ENCODE results near the gene KRTAP1-5.
"Not testable (repeated sequence)": the region's sequence is repeated elsewhere in the genome, so short reads cannot be mapped to it uniquely, and the experiment has no call there.

Gene KRTAP1-5

GRCh38 chr17:41057547-41057946 is 30.5 kb upstream of the KRTAP1-5 start:
- H3K4me1 ChIP-seq, result no peaks in the 10 kb centered on the region
- H3K27me3 ChIP-seq (ENCODE audit: control insufficient read depth, insufficient read depth, low read length), result no peaks in the 10 kb centered on the region
- H2AFZ ChIP-seq, result no peak overlapping the region
- H3K36me3 ChIP-seq (ENCODE audit: control insufficient read depth, insufficient read depth, low read length), result no peaks in the 10 kb centered on the region
- H3K79me2 ChIP-seq, result no peaks in the 10 kb centered on the region
- no peak overlapping the region for H3K4me2 ChIP-seq (ENCODE audit: low read length)
- no peak overlapping the region for H3K9ac ChIP-seq
- no peak for TF ChIP-seq CTCF (IDR thresholded peaks at IDR 0.05)
- H3K9me3 ChIP-seq (ENCODE audit: control insufficient read depth, low read length), result no peaks in the 10 kb centered on the region
- no peak overlapping the region for H3K27ac ChIP-seq
- H3K4me3 ChIP-seq (ENCODE audit: low read depth, low read length), result no peak overlapping the region

- H3K27ac ChIP-seq; H3K9me3 ChIP-seq (ENCODE audit: control insufficient read depth, low read length); H3K9ac ChIP-seq; H3K4me2 ChIP-seq (ENCODE audit: low read length); H2AFZ ChIP-seq; H3K4me1 ChIP-seq; H3K4me3 ChIP-seq (ENCODE audit: low read depth, low read length); H3K36me3 ChIP-seq (ENCODE audit: control insufficient read depth, insufficient read depth, low read length); H3K27me3 ChIP-seq (ENCODE audit: control insufficient read depth, insufficient read depth, low read length); H3K79me2 ChIP-seq: not testable (repeated sequence)
Measured at GRCh38 chr17:41055130-41055529, 28.1 kb upstream of the KRTAP1-5 start, which contains the start of gene KRTAP2-2. TSS of gene KRTAP2-2 (minus strand) at chr17:41055230. CDS start at chr17:41055211, 19 bp downstream.

GRCh38 chr17:41054556-41054955 is 27.5 kb upstream of the KRTAP1-5 start:
- not testable (repeated sequence) for H3K4me1 ChIP-seq; H3K9ac ChIP-seq; H3K4me3 ChIP-seq (ENCODE audit: low read depth, low read length); H3K27me3 ChIP-seq (ENCODE audit: control insufficient read depth, insufficient read depth, low read length); H2AFZ ChIP-seq; H3K4me2 ChIP-seq (ENCODE audit: low read length); H3K9me3 ChIP-seq (ENCODE audit: control insufficient read depth, low read length); H3K27ac ChIP-seq; H3K36me3 ChIP-seq (ENCODE audit: control insufficient read depth, insufficient read depth, low read length); H3K79me2 ChIP-seq

GRCh38 chr17:41054025-41054424 is 27.0 kb upstream of the KRTAP1-5 start:
- H3K27me3 ChIP-seq (ENCODE audit: control insufficient read depth, insufficient read depth, low read length), result peaks cover 2% of the 10 kb centered on the region
- no peak overlapping the region for H2AFZ ChIP-seq
- H3K9me3 ChIP-seq (ENCODE audit: control insufficient read depth, low read length), result no peaks in the 10 kb centered on the region
- no peak for TF ChIP-seq CTCF (IDR thresholded peaks at IDR 0.05)
- no peaks in the 10 kb centered on the region for H3K79me2 ChIP-seq
- H3K4me2 ChIP-seq (ENCODE audit: low read length), result no peak overlapping the region
- no peak overlapping the region for H3K27ac ChIP-seq
- H3K4me3 ChIP-seq (ENCODE audit: low read depth, low read length), result no peak overlapping the region
- H3K36me3 ChIP-seq (ENCODE audit: control insufficient read depth, insufficient read depth, low read length), result no peaks in the 10 kb centered on the region
- no peaks in the 10 kb centered on the region for H3K4me1 ChIP-seq
- no peak overlapping the region for H3K9ac ChIP-seq

GRCh38 chr17:41052566-41052965 is 25.6 kb upstream of the KRTAP1-5 start:
- Histone ChIP-seq H3K36me3 (ENCODE audit: control insufficient read depth, insufficient read depth, low read length) (no peaks in the 10 kb centered on the region), H3K4me2 (ENCODE audit: low read length) (no peak overlapping the region), H3K27ac (no peak overlapping the region), H3K9me3 (ENCODE audit: control insufficient read depth, low read length) (no peaks in the 10 kb centered on the region), H2AFZ (no peak overlapping the region), H3K9ac (no peak overlapping the region), H3K27me3 (ENCODE audit: control insufficient read depth, insufficient read depth, low read length) (peaks cover 4% of the 10 kb centered on the region), H3K4me3 (ENCODE audit: low read depth, low read length) (no peak overlapping the region), H3K79me2 (no peaks in the 10 kb centered on the region), H3K4me1 (no peaks in the 10 kb centered on the region)
- TF ChIP-seq CTCF (IDR thresholded peaks at IDR 0.05), result no peak

GRCh38 chr17:41049110-41049509 is 22.1 kb upstream of the KRTAP1-5 start:
- no peak overlapping the region for H3K4me3 ChIP-seq (ENCODE audit: low read depth, low read length)
- H2AFZ ChIP-seq, result no peak overlapping the region
- H3K9ac ChIP-seq, result no peak overlapping the region
- no peak overlapping the region for H3K27ac ChIP-seq
- no peaks in the 10 kb centered on the region for H3K9me3 ChIP-seq (ENCODE audit: control insufficient read depth, low read length)
- H3K79me2 ChIP-seq, result no peaks in the 10 kb centered on the region
- peaks cover 4% of the 10 kb centered on the region for H3K27me3 ChIP-seq (ENCODE audit: control insufficient read depth, insufficient read depth, low read length)
- no peak for TF ChIP-seq CTCF (IDR thresholded peaks at IDR 0.05)
- no peaks in the 10 kb centered on the region for H3K36me3 ChIP-seq (ENCODE audit: control insufficient read depth, insufficient read depth, low read length)
- no peak overlapping the region for H3K4me2 ChIP-seq (ENCODE audit: low read length)
- no peaks in the 10 kb centered on the region for H3K4me1 ChIP-seq
